CD1c-positive myeloid dendritic cell (primary cell): Measurements from ENCODE around the gene FIBCD1.

Source experiments
- DNase-seq: peaks from one replicate; pipeline ENCODE4 v3.0.0-alpha.2; 2016; ENCODE audit errors: extremely low spot score

The FIBCD1 gene

DNA sequence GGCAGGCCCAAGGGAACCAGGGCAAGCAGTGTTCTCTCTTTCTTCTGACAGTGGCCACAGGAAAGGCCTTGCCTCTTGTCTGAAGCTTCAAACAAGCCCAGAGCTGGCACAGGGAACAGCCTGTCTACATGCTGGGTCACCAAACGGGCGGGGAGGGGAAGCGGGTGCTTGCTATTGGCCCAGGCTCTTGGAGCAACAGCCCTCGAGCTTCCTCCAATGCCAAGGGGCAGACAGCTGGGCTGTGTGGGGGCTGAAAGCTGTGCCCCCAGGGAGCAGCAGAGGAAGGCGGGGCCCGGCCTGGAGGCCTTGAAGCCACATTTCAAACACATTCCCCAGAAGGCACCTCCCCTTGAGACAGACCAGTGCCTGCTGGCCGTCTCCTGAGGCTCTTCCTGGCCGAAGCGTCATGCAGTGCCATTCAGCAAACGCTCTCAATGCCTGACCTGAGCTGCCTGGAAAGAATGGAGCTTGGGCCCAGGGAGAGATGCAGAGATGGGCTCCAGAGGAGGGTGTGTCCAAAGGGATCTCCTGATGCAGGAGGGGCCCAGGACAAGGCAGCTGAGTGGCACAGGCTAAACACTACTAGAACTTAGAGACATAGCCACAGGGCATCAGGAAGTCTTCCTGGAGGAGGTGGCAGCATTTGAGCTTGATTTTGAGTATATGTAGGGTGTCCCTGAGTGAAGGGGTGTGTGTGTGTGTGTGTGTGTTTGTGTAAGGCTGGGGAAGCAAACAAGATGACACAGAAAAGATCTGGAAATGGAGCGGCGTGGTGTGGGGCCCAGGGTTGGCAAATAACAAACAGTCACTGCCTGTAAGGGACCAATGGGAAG is 2.5 kb downstream of the FIBCD1 start:
- DNase-seq, result no peak

DNA sequence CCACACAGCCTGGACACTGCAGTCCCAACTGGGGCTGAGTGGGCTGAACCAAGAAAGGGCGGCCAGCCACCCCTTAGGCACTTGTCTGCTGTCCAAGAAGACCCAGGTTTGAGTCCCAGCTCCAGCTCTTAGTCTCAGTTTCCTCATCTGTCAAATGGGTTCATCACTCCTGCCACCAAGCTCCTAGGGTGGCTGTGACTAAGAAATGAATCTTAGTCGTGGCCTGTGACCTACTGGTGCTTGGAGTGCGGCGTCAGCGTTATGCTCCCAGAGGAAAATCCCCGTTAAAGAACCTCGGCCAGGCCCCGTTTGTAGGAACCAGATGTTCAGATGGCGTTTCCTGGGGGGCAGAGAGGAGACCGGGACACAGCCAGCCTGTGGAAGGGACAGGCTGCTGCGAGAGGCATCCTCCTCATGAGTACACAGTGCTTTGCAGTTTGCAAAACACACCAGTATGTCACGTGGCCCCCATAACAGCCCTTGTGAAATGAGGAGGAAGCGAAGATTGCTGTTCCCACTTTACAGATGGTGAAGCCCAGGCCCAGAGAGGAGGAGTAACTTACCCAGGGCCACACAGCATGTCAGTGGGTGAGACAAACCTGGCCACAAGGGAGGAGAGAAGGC is 3.3 kb downstream of the FIBCD1 start:
- no peak for DNase-seq

DNA sequence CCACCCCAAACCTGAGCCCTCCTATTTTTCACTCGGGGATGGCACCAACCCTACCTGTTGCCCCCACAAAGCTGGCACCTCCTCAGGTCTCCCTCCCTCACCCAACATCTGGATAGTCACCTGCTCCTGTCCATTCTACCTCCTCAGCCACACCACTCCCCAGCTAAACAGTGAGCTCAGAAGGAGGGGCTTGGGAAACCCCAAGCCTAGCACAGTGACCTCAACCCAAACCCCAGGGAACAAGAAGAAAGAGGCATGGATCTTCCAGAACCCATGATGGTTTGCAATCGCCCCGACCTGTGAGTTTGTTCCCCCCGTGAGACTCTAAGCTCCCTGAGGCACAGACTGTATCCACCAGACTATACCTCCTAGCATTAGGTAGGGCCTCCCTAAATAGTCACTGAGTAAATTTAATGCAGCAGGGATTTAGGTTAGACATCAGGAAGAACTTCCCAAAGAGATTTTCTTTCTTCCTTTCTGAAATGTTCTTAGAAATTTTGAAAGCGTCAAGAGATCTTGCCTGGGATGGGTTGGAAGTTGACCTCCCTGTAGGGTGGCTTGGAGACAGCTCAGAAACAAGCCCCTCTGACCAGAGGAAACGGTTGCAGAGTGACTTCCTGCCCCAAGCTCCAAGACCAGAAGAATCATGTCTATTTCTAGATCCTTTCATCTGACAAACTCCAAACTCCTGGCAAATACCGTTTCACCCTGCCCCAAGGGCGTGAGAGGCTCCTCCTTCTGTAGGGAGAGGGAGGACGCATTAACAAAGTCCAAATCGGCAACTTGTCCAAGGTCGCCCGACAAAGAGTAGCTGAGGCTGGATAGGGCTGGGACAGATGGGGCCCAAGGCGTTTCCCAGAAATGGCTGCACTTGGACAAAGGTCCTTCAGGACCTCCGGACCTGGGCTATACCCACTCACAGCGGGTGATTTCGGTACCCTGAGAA is 4.1 kb downstream of the FIBCD1 start:
- no peak for DNase-seq

DNA sequence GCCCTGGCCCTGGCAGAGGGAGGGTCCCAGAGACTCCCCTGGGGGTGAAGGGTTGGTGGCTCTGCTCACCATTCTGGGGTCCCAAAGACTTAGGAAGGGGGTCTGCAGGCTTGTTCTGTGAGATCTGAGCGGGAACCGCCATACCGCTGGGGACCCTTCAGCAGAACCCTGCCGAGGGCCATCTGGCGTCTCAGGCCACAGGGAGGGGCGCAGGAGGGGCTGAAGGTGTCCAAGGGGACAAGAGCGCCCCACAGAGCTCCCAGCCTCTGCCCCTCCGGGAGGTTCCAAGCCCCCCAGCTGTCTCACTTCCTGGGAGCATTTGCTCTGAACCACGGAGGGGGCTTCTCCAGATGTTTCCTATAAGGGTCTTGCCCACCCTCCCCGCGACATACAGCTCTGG is 4.8 kb downstream of the FIBCD1 start:
- no peak for DNase-seq

DNA sequence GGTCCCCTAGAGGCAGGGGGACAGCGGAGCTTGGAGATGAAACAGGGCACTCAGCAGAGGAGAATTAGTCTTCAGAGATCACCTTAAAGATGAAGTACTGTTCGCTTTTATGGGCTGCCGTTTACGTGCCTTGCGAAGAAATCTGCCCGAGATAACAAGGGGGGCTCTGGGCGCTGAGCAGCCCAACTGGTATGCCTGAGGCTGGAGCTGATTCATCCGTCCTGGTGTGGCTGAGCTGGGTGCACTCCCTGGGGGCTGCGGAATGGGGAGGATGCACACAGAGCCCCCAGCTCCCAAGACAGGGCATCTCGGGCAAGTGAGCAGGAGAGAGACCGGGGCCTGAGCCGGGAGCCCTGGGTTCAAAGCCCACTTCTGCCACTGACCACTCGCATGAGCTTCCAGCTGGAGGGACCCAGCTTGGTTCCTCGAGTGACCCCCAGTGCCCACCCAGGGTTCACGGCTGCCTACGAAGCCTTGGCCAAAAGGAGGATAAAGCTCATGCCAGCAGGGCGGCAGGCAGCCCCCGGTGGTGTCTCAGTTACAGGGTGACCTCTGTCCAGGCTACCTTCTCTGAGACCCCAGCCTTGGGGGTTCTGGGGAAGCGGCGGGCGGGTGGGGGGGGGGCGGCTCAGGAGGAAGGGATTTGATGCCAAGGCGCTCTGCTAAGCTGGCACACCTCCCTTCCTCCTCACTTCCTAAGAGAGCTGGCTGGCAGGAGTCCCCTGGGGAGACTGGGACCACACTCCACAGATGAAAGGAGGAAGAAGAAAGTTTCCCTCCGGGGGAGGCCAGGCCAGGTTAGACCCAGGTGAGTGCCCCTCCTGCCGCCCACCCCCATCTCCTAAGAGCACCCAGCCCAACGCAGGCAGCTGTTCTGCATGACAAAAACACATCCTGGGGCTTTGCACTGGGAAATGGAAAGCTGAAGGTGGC is 5.7 kb downstream of the FIBCD1 start:
- no peak for DNase-seq

DNA sequence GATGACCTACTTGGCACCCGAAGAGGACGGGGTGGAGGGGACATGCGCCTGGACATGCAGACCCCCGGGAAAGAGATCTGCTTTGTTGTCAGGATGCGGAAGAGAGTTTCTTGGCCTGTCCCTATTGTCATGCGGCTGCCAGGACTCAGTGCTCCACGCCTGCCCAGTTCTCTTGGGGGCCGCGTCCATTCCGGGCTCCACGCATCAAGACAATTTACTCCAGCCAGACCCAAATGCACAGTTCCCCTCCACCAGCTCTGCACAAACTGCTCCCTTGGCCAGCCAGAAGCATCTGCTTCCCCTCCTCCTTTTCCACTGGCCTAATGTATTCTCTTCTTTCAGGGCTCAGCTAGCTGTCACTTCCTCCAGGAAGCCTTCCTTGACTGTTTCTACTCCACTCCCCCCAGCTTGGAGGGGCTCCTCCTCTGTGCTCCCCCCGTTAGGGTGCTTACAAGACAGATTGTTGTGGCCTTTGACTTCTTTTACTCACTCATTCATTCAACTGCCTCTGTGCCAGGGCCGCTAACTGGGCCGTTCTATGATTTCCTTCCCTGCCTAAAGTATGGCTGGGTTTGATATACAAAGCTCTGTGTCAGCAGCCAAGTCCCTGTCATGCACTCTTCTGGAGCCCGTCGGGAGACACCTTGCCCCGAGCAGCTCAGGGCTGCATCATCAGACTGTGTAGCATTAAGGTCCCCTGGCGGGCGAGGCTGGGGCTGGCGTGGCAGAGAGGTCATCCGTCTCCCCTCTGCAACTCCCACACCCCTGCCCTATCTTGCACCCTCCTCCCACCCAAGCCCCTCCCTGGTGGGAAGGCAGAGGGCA is 6.6 kb downstream of the FIBCD1 start:
- no peak for DNase-seq

DNA sequence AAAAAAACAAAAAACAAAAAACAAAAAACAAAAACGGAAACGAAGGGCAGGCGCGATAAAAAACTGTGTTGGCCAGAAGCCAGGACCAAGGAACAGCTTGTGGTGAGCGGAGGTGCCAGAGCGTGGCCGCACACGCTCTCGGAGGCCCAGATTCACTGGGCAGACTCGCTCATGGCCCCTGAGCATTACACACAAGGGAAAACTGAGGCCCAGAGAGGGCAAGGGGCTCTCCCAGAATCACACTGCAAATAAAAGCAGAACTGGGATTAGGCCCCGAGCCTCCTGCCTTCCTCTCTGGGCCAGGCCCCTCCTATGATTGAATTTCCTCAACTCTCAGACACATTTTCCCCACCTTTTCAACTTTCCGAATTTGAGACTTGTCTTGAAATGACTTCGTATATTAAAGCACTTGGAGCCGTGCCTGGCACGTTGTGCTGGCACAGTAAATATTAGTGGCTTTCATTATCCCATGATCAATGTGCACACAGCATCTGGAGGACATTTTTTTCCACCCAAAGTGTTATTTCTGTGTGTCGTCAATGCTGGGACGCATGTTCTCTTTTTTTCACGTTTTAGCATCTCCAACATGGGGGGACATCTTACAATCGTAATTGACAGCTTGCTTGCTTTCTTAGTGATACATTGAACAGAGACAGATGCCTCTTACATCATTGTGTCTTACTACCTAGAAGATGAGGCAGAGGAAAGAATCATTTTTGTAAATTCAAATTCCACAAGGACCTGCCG is 7.4 kb downstream of the FIBCD1 start:
- DNase-seq, result no peak

DNA sequence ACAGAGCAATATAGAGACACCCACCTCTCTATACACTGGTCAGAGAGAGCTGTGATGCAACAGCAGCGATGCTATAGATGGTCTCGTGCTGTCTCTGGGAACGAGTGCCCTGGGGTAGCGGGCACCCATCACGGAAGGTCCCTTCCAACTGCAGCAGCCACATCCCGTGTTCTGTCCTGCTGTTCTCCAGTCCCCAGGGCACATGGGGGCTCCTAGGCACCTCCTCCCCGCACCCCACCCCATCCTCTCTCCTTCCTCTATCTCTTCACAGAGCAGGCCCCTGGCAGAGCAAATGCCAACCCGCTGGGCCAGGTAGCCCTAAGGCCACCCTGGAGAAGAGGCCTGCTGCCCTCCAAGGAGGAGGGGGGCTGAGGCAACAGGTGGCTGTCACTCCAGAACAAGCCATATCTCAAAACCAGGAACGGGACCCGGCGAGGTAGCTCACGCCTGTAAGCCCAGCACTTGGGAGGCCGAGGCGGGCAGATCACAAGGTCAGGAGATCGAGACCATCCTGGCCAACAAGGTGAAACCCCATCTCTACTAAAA is 8.2 kb downstream of the FIBCD1 start:
- no peak for DNase-seq

DNA sequence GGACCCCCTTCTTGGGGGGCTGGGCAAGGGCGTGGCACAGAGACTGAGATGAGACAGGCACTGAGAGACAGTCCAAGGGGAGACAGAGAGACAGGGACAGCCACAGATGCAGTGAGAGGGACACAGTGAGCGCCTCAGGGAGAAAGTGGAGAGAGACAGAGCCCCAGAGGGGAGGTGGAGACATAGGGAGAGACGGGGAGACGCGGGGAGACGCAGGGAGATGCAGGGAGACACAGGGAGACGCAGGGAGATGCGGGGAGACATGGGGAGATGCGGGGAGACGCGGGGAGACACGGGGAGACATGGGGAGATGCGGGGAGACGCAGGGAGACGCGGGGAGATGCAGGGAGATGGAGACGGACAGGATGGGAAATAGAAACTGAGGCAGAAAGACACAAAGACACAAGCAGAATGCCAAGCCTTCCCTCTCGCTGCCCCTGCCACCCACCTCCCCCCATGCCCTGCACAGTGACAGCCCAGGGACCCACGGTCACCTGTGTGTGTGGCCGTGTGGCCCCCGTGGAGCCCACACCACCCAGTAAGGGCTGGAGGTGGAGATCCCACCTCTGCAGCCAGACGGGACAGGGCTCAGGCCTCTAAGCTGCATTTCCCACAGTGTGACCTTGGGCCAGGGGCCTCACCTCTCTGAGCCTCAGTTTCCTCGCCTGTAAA is 8.8 kb downstream of the FIBCD1 start:
- no peak for DNase-seq

DNA sequence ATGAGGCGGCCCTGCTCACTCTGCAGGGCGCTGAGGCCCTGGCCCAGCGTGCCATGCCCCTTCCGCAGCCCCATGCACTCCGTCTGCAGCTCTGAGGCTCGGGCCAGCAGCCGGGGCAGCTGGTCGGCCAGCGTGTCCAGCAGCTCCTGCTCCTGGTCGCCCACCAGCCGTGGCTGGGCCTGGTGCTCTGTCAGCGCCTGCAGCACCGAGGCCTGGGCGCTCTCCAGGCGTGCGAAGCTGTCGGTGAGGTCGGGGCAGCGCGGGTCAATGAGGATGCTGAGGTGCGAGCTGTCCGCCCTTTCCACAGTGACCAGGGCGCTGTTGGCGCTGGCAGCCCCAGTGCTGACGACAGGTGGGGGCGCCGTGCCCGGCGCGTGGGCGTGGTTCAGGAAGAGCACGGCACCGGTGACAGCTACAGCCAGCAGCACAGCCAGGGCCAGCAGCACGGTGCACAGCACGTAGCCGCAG is 9.4 kb downstream of the FIBCD1 start:
- no peak for DNase-seq

DNA sequence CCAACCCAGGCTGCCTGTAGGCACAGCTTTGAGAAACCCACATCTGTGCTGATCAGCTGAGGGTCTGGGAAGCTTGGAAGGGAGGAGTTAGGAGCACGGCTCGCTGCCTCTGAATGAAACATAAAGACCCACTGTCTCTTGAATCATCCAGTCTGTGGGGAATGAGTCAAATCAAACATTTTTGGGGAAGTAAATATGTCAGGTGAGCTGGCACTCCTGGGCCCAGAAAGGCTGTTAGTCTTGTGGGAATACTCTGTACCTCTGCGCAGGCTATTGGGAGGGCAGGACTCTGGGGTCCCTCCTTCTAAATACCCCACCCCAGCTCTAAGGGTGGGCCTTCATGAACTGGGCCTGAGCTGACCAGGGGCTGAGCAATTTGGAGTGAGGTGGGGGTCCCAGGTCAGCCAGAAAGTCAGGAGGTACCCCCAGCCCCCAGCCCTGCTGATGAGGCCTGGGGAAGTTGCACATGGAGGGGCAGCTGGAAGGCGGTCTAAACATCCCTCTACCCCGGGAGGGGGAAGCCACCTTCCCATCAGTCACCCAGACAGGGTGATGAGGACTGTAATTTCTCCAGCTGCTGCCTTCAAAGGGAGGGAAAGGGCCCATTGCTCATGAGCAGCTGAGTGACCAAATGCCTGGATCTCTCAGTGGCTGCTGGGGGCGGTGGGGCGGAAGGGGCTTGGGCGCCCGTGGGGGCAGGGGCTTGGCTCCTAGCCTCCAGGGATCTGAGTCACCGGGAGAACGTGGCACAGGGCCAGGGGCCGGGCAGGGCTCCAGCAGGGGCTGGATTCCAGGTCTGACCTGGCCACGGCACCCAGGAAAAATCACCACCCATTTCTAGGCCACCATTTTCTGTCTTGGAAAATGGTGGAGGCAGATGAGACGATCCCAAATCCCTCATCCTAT is 10.8 kb downstream of the FIBCD1 start:
- peak; percentile 40 for DNase-seq

DNA sequence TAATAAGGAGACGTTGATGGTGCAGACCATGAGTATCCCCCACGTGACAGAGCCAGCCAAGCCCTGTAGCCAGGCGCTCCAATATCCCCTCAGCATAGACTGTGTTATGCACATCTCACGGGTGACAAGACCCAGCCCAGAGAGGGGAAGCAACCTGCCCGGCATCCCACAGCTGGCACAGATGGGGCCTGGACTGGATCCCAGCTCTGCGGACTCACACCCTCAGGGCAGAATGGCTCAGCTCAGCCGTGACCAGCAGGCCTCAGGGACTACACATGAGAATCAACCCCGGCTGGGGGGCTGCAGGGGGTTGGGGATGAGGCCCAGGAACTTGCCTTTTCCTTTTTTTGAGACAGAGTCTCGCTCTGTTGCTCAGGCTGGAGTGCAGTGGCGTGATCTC is 11.7 kb downstream of the FIBCD1 start:
- no peak for DNase-seq

DNA sequence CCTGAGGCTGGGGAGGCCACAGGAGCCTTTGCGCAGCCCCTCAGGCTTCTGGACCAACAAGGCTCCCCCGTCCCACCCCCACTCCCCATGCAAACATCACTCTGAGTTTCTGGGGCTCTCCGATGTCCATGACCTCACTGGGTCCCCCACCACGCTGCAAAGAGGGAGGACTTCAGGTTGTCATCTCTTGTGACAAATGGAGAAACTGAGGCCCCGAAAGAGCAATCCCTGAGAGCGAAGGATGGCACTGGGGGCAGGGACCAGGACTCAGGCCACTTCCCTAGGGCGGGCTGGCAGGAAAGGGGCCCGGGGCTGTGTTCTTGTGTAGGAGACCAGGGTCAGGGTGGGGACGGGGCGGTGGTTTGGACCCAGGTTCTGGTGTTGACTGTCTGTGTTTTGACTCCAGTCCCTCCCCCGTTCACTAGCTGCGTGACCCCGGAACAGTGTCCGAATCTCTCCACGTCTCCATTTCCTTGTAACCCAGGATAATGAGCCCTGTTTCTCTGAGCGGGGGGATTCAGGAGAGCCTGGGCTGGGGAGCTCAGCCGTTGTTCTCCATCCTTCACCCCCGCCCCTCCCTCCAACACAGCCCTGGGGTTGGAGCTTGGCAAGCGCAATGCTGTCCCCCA is 13.9 kb downstream of the FIBCD1 start:
- DNase-seq, result no peak

DNA sequence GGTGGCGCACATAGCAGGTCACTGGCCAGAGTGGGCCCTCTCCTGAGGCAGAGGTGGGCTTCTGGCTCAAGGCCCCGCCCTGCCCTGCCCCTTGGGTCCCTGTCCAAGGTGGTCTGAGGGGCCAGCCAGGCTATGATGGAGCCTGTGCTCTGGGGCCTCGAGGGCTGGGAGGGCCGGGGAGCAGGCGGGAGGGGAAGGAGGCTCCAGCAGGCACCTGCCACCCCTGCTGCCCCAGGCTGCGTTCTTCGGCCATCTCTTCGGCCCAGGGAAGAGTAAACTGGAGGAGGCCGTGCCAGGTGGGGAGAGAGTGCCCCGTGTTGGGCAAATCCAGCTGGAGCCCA is 14.6 kb downstream of the FIBCD1 start:
- DNase-seq, result no peak

DNA sequence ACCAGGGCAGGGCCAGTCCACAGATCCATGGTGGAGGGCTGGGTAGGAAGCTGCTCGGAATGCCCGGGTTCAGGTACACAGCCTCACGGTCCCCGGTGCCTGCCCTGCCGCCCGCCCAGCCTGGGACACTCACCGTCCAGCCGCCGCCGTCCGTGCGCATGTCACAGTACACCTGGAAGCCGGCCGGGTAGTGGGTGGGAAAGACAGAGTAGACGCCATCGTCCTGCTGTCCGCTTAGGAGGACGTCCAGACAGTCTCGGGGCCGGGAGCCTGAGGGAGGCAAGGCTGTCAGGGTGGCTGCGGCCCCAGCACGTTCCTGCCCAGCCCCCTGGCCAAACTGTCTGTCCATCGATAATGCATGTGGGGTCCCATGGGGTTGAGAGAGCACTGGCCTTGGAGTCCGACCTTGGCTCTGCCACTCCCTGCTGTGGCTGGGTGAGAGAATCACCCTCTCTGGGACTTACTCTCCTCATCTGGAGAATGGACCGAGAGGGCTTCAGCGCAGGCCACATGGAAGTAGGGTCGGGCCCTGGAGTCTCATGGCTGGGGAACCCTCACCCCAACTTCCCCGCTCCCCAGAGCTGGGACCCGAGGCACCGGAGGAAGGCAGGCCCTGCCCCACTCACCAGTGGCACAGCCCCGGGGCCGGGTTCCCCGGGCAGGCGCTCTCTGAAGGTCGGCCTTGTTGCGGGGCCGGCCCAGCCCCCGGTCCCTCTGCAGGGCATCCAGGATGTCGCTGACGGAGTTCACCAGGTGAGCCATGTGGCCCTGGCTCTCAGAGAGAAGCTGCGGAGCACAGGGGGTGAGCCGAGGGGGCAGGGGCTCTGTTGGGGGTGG is 15.2 kb downstream of the FIBCD1 start:
- DNase-seq, result no peak

DNA sequence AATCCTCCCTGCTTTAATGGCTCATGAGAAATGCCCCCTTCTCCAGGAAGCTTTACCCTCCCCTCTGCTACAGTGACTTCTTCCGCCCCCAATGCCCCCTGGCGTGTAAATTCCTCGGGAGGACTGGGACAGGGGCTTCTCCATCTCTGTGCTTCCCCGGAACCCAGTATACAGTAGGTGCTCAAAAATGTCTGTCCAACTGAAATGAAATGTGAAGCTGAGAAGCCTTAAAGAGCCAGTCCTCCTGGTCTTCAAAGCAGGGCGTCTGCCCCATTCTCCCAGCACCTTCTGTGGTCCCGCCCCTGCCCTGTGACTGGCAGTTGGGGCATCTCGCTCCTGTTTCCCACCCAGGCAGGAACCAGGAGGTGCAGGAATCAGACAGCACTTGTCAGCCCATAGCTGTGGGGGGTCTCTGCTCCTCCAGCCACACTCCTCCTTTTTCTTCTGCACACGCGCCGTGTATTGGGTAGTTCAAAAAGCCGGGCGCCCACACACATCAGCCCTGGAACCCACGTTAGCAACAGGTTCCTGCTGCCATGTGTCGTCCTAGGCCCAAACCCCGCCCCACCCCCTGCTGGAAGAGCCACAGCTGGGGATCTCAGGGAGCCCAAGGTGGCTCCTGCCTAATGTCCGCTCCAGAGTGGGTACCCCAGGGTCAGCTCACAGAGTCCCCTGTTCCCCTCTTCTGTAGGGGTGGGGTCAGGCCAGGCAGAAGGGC is 16.0 kb downstream of the FIBCD1 start:
- DNase-seq, result no peak
